CD4-positive, alpha-beta T cell treated with Interleukin-17A for 4 hours (primary cell): ENCODE measurements around the gene TIMELESS.
"Not testable (repeated sequence)": the region's sequence is repeated elsewhere in the genome, so short reads cannot be mapped to it uniquely, and the experiment has no call there.

Source experiments
- DNase-seq: peaks from one replicate; pipeline ENCODE4 v3.0.0-alpha.2; 2020; ENCODE audit warnings: mixed read lengths

The TIMELESS gene

GRCh38 chr12:56448860-56449621, at the start of gene TIMELESS:
Gene TIMELESS, minus strand, starts transcription at chr12:56449426. Its CDS starts 15,256 bp downstream, at chr12:56434170.
- DNase-seq, result peak; percentile 89

- not testable (repeated sequence) for DNase-seq
Measured at GRCh38 chr12:56498126-56498902, 49.1 kb upstream of the TIMELESS start.

GRCh38 chr12:56496704-56497103, 47.5 kb upstream of the TIMELESS start:
- DNase-seq, result peak; percentile 60

GRCh38 chr12:56494481-56494880, 45.3 kb upstream of the TIMELESS start:
- not testable (repeated sequence) for DNase-seq

- DNase-seq, result not testable (repeated sequence)
Measured at GRCh38 chr12:56494106-56494415, 44.8 kb upstream of the TIMELESS start.

GRCh38 chr12:56493409-56494105, 44.3 kb upstream of the TIMELESS start:
- not testable (repeated sequence) for DNase-seq

- no peak for DNase-seq
Measured at GRCh38 chr12:56490360-56490759, 41.1 kb upstream of the TIMELESS start.

- DNase-seq, result peak; percentile 84
Measured at GRCh38 chr12:56488041-56488955, 39.1 kb upstream of the TIMELESS start, which contains the start of gene GLS2. Gene GLS2, minus strand, starts transcription at chr12:56488161. Its CDS starts 43 bp downstream, at chr12:56488118.

GRCh38 chr12:56487448-56488040, 38.3 kb upstream of the TIMELESS start:
- peak; percentile 47 for DNase-seq

- no peak for DNase-seq
Measured at GRCh38 chr12:56486694-56487093, 37.5 kb upstream of the TIMELESS start.

GRCh38 chr12:56484566-56484965, 35.3 kb upstream of the TIMELESS start:
- no peak for DNase-seq

GRCh38 chr12:56479625-56480024, 30.4 kb upstream of the TIMELESS start:
- no peak for DNase-seq

- no peak for DNase-seq
Measured at GRCh38 chr12:56477521-56478225, 28.4 kb upstream of the TIMELESS start.

GRCh38 chr12:56476972-56477432, 27.8 kb upstream of the TIMELESS start:
- no peak for DNase-seq

GRCh38 chr12:56476143-56476542, 26.9 kb upstream of the TIMELESS start:
- no peak for DNase-seq

GRCh38 chr12:56474389-56474788, 25.2 kb upstream of the TIMELESS start:
- DNase-seq, result no peak

- DNase-seq, result peak; percentile 7
Measured at GRCh38 chr12:56469007-56469930, 20.0 kb upstream of the TIMELESS start.

GRCh38 chr12:56468216-56469006, 19.2 kb upstream of the TIMELESS start, which contains the start of gene SPRYD4:
Gene SPRYD4, plus strand, starts transcription at chr12:56468578. Its CDS starts 14 bp downstream, at chr12:56468592.
- peak; percentile 95 for DNase-seq

- no peak for DNase-seq
Measured at GRCh38 chr12:56462565-56462964, 13.3 kb upstream of the TIMELESS start.
